Fibroblast of skin of abdomen (primary cell): ENCODE results near the gene CYP4F22.
"Not testable (repeated sequence)": the region's sequence is repeated elsewhere in the genome, so short reads cannot be mapped to it uniquely, and the experiment has no call there.

Experiments
- DNase-seq: peaks from one replicate; pipeline ENCODE4 v3.0.0-alpha.2; 2013

Gene CYP4F22

GRCh38 chr19:15495151-15495550, 13.2 kb upstream of the CYP4F22 start:
- no peak for DNase-seq

GRCh38 chr19:15498156-15498858, 10.0 kb upstream of the CYP4F22 start:
- no peak for DNase-seq

DNA sequence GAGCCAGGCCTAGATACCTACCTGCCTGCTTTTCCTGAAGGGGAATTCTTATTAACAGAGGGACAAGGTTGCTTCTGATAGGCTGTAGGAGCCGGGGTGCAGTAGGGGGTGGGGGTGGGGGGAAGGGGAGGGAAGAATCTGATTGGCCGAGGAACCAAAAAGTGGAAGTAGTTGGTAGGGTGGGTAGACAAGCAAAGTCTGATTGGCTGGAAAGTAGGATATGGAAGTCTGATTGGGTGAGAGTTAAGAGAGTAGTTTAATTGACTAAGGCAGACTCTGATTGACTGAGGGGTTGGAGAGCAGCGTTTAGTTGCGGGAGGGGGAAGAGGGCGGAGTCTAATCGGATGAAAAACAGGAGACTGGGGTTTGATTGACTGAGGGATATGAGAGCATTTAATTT, 9.4 kb upstream of the CYP4F22 start:
- DNase-seq: no peak

DNA sequence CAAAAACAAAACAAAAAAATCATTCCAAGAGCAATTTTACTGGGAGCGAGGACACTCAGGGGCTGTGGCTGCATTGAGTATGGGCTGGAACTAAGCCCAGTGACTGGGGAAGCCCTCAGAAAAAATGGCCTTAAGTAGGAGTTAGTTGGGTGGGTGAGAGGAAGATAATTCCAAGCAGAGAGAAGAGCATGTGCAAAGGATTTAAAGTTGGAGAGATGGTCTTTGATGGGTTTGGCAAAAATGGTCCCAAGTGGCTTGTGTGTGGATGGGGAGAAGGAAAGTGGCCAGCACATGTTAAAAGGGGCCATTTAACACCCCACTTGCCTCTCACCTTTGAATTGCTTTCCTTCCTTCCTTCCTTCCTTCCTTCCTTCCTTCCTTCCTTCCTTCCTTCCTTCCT, 6.7 kb upstream of the CYP4F22 start:
- DNase-seq: no peak

DNA sequence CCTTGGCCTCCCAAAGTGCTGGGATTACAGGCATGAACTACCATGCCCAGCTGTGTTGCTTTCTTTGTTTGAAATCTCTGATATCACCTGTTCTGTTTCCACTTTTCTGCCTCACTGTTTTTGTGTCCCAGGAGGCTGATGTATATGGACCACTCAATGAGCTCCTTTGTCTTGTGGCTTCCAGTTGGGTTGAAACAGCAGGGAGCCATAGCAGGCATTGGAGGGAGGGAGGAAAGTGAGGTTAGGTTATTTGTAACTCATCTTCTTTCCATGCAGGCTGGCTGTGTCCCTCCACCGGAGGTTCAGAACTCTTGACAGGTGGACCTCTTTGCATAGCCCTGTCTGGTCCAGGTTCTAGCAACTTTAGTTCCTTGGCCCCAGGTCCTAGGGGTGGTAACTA, 6.1 kb upstream of the CYP4F22 start:
- no peak for DNase-seq

- no peak for DNase-seq
Observed at GRCh38 chr19:15506074-15506571, 2.2 kb upstream of the CYP4F22 start.

DNA sequence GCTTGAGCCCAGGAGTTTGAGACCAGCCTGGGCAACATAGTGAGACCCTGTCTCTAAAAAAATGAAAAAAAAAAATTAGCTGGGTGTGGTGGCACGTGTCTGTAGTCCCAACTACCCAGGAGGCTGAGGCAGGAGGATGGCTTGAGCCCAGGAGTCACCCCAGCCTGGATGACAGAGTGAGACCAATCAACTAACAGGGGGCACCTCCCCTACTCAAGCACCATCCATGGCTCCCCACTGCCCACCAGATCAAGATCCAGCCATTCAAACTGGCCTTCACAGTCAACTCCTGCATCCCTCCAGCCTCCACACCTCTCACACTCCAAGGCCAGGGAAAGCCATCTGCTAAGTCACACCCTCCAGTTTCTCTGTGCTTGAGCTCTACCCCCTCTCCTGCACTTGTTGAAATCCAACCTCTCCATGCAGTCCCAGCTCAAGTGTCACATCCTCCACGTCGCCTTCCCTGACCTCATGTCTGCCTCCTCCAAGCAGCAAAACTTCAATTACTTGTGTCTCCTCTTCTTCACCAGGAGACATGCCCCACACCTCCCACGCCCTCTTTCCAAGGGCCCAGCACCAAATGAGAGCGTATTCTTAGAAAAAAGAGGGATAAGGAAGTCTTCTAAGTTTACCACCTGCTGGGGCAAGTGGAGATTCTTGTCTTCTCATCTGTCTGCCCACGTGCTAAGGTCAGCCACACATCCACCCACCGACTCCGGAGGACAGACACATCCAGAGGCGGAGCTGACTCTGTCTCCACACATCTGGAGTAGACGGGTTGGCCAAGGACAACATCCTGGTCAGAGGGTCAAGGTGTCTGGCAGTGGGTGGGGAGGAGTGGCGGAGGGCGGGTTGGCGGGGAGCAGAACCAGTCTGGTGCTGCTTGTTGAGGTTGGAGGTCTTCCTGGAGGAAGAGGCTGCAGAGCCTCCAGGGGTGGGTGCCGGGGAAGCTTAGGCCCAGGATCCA, 974 bp upstream of the CYP4F22 start:
- no peak for DNase-seq

DNA sequence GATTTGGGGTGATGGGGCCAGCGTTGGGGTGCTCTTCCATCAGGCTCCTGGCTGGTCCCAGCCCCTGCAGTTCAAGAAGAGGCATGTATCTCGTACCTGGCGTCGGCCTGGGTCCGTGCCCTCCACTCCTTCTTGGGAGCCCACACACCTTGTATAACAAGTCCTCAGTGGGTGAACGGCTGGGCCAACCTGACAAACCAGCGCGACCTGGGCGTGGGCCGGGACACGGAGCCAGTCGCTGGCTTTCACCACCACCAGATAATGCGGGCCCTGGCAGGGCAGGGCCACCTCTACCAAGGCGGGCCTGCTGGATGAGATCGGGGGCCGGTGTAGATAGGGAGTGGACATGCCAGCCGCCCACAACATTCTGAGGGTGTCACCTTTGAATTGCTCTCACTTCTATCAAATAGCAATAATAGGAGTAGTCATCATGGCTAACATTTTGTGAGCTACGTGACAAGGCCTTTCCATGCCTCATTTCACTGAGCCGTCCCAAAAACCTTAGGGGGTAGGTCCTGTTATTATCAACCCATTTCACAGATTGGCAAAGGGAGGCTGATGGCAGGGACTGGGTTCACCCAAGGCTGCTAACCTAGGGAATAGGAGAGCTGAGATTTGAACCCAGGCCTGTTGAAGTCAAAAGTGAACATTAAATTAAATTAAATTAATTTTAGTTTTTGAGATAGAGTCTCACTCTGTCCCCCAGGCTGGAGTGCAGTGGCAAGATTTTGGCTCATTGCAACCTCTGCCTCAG, 3.5 kb downstream of the CYP4F22 start:
- no peak for DNase-seq

DNA sequence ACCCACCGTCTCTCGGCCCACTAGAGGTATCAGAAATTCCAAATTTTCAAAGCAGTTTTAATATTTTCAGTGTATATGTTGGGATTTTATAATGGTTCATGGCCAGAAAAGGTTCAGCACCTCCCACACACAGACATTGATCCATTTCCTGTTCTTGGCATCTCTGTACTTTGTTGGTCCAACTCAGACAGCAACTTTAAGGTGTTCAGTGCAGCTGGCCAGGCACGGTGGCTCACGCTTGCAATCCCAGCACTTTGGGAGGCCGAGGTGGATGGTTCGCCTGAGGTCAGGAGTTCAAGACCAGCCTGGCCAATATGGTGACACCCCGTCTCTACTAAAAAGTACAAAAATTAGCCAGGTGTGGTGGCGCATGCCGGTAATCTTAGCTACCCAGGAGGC, 6.9 kb downstream of the CYP4F22 start:
- not testable (repeated sequence) for DNase-seq

GRCh38 chr19:15516363-15516762, 8.0 kb downstream of the CYP4F22 start:
- DNase-seq: no peak

DNA sequence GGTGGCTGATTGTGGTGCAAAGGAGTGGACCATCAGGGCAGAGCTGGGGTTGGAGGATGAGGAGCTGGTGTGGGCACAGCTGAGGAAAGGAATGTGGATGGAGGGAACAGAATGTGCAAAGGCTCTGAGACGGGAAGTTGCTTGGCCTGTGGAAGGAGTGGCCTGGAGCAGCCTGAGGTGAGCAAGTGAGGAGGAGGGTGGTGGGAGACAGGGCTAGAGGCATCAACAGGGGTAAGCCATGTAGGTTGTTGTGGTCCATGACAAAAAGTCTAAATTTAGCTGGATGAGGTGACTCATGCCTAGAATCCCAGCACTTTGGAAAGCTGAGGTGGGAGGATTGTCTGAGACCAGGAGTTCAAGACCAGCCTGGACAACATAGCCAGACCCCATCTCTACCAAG, 9.5 kb downstream of the CYP4F22 start:
- DNase-seq: no peak

- DNase-seq: no peak
Observed at GRCh38 chr19:15519433-15519976, 11.2 kb downstream of the CYP4F22 start.

DNA sequence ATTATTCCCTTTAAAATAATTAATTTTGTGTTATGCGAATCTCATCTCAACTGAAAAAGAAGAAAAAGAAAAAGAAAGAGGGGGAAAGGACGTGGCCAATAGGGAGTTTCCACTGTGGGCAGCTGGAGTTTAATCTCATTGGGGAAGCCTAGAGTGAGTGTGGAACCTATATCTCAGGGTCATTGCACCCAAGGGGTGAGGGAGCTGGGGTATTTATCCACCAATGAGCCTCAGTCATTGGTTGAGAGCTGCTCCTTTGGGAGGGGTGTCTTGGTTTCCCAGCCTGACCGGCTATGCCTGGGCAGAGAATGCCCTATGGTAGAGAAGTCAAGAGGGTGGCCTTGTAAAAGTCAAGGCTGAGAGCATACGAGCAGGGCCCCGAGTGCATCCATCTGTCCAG, 16.5 kb downstream of the CYP4F22 start:
- no peak for DNase-seq

- no peak for DNase-seq
Observed at GRCh38 chr19:15525291-15525690, 17.0 kb downstream of the CYP4F22 start.

GRCh38 chr19:15526408-15526807, 18.1 kb downstream of the CYP4F22 start:
- no peak for DNase-seq

- DNase-seq: no peak
Observed at GRCh38 chr19:15527705-15528104, 19.4 kb downstream of the CYP4F22 start.

- no peak for DNase-seq
Observed at GRCh38 chr19:15529774-15530372, 21.5 kb downstream of the CYP4F22 start.

GRCh38 chr19:15532779-15533521, 24.6 kb downstream of the CYP4F22 start:
- DNase-seq: no peak

GRCh38 chr19:15533522-15533830, 25.2 kb downstream of the CYP4F22 start:
- DNase-seq: not testable (repeated sequence)

- no peak for DNase-seq
Observed at GRCh38 chr19:15534957-15535864, 26.9 kb downstream of the CYP4F22 start.
